Measurements from ENCODE around the gene CLCA1.

CLCA1 gene, protein sequence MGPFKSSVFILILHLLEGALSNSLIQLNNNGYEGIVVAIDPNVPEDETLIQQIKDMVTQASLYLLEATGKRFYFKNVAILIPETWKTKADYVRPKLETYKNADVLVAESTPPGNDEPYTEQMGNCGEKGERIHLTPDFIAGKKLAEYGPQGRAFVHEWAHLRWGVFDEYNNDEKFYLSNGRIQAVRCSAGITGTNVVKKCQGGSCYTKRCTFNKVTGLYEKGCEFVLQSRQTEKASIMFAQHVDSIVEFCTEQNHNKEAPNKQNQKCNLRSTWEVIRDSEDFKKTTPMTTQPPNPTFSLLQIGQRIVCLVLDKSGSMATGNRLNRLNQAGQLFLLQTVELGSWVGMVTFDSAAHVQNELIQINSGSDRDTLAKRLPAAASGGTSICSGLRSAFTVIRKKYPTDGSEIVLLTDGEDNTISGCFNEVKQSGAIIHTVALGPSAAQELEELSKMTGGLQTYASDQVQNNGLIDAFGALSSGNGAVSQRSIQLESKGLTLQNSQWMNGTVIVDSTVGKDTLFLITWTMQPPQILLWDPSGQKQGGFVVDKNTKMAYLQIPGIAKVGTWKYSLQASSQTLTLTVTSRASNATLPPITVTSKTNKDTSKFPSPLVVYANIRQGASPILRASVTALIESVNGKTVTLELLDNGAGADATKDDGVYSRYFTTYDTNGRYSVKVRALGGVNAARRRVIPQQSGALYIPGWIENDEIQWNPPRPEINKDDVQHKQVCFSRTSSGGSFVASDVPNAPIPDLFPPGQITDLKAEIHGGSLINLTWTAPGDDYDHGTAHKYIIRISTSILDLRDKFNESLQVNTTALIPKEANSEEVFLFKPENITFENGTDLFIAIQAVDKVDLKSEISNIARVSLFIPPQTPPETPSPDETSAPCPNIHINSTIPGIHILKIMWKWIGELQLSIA

DNA sequence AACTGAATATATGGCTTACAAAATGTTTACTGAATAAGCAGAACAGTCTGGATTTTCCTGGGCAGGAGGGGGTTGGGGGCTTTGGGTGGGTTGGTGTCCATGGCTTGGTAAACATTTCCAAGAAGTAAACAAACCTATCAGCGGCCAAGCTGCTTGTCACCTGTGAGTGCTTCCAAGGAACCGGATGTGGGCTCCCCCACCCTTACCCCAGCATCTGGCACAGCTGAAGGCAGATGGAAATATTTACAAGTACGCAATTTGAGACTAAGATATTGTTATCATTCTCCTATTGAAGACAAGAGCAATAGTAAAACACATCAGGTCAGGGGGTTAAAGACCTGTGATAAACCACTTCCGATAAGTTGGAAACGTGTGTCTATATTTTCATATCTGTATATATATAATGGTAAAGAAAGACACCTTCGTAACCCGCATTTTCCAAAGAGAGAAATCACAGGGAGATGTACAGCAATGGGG is at the start of gene CLCA1:
Gene CLCA1 (plus strand): TSS at position 427 of the 477 bp plus-strand sequence. CDS start 45 bp downstream, at position 472.
- no peak for DNase-seq

DNA sequence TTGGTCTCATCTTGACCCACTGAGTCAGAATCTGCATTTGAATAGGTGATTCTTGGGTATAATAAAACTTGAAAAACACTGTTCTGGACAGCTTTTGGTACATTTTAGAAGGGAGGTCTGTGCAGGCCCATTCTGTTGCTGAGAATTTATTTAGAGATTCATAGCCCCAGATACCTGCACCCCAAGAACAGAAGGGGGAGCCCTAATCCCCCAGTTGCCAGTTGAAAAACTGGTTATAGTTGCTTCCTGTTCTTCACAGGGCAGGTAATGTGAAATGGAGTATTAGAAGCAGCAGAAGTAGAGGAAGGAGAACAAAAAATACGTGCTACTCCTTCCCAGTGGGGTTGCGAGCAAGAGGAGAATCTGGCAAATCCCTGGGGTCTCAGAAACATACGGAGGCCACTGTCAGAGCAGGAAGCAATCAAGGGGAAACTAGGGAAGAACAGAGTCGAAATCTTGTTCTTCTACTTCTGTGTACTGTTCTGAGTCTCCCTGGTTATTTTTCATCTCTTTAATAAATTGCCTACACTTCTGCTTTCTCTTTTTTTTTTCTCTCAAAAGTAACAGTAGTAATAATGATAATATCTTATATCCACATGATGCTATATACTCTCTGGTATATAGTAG is 49.3 kb upstream of the CLCA1 start:
- no peak for DNase-seq

DNA sequence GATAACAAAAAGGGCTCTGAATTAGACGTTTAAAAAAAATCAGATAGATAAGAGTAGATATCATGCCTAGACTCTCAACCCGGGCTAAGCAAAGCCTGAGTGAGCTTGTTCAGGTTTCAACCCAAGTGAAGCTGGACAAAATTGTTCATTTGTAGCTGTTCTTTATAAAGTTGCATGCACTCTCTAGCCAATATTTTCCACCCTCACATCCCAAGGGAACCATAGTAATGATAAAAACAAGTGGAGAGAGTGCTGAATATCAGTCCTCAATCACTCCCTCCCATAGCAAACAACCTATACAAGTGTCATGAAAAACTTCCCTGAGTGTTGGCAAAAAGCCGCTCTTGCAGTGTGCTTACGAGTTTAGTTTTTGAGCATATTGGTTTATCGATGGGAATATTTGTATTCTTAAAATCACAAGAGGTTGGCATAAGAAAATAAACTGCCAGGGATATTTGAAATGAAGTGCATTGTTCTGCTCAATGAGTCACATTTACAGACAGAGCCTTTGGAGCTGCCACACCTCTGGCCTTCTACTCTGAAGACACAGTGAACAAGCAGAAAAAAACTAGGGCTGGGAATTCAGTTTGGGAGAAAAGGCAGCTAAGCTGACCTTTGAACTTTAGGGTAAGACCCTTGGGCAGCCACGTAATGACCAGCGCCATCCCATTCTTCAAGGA is 47.0 kb upstream of the CLCA1 start:
- DNase-seq = no peak

DNA sequence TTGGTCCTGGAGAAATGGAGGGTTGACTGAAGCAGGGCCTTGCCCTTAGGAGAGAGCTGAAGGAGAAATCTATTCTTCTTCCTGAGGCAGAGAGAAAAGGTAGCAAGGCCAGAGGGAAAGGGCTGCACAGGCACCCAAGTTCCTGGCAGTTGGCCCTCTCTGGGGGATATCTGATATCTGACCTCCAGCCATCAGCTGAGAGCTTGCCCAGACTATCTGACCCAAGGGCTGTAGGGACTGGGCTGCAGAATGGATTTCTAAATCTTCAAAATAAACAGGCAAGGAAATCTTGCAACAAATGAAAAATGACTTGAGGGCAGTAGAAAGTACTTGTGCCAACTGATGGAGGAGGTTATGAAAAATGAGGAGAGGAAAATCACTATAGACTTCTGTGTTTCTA is 45.3 kb upstream of the CLCA1 start:
- no peak for DNase-seq

DNA sequence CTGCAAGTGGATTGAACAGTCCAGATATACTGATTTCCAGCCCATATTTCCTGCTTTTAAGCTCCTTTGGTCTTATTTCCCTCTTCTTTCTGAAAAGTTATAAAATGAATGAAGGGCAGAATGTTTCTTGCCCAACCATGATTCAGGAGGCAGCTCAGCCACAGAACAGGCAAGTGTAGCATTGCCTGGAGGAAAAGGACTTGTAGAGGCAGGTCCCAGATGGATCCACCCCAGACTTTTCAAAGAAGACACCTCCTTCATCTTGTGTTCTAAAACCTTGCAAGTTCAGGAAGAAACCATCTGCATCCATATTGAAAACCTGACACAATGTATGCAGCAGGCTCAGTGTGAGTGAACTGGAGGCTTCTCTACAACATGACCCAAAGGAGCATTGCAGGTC is 44.9 kb upstream of the CLCA1 start, which contains the start of gene CLCA2:
Gene CLCA2 (plus strand): TSS at position 299 of the 400 bp plus-strand sequence. CDS start 77 bp downstream, at position 376.
- DNase-seq = no peak

DNA sequence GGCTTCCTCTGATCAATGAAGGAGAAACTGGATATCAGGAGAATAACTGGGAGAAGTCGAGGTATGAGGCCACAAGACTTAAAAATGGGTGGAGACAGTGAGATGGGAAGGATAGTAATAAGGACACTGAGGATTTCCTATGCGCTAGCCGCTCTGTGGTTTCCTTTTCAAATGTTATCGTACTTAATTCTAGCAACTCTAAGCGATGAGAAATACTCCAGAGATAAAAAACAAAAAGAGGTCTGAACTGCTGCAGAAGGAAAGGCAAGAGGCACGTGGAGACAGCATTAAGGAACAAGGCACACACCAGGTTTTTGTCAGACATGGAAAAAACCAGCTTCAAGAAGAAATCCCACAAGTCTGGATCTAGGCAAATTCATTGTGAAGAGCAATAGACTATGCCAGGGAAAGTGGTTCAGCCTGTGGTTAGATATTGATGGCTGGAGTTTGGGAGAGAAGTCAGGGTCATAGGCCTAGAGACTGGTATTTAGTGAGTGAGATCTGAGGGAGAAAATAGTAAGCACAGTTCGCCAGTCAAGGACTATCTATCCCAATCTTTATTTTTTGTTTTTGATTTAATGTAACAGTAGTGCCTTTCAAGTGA is 39.5 kb upstream of the CLCA1 start:
- DNase-seq = no peak

DNA sequence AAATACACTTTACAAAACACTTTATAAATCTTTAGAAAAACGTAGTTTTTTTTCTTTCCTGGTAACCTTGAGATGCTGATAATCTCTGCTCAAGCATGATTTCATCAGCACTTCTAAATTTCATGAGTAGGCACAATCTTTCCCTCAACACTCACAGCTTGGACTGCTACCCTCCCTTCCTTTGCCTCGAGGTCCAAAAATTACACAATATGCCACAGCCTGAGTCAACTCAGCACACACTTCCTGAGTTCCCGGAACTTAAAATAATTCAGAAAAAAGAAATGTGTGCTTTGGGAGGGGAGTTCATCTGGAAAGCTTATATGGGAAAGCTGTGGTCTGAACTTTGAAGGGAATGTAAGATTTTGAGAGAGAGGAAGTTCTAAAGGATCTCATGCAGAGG is 38.9 kb upstream of the CLCA1 start:
- DNase-seq = no peak

DNA sequence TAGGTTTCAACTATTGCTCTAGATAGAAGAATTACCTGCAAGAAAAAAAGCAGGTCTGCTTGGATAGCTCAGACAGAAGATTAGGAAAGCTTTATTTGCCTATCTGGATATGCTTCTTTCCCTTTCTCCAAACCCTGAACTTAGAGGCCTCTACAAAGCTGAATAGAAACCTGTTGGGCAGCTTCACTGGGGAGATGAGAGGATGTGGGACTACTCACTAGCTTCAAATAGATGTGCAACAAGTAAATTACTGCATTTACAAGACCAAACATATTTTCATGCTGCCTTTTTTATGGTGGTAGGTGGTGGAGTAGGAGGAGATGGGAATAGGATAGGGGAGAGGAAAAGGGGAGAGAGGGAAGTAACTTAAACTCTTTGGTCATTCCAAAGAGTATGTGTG is 38.4 kb upstream of the CLCA1 start:
- no peak for DNase-seq

DNA sequence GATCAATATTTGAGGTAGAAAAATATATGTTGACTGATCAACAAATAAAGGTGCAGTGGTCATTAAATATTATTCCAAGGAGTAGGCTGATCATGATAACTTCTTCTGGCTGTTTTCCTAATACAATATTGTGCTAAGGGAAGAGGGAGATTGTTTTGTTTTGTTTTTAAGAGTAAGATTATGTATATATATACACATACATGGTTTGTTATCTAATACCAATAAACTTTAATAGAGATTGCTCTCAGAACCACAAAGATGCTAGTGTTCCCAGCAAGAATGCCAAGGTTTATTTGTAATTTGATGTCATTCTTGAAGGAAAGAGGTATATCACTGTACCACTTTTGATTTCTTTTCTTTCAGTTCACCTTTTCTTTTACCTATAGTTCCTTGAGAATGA is 34.7 kb upstream of the CLCA1 start:
- DNase-seq = no peak

DNA sequence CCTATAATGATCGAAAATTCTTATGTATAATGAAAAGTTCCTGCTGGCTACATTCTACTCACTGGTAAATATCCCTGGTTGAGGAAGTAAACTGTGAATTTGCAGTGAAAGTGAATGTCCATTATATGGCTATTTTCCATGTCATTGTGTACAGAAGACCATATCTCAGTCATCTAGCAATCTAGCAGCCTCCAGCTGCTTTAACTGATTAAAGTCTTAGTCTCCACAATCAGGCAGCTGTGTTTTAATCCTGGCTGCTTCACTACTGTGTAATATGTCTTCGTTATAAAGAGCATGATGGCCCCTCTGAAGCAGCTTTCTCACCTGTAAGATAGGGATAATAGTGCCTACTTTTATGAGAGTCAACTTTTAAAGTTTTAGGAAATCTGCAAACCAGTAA is 33.4 kb upstream of the CLCA1 start:
- no peak for DNase-seq

DNA sequence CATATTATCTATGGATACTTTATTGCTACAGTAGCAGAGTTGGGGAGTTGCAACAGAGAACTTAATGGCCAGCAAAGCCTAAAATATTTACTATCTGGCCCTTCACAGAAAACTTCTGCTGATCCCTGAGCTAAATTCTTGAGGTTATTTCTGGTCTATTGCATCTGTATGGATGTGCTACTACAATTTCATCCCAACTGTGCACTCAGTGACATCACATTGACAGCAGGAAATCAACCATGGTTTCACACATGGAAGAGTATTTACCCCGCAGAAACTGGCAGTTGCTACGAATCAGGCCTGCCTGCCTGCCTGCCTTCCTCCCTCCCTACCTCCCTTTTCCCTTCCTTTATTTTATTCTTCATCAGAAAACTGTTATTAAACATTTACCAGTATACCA is 32.7 kb upstream of the CLCA1 start:
- no peak for DNase-seq

DNA sequence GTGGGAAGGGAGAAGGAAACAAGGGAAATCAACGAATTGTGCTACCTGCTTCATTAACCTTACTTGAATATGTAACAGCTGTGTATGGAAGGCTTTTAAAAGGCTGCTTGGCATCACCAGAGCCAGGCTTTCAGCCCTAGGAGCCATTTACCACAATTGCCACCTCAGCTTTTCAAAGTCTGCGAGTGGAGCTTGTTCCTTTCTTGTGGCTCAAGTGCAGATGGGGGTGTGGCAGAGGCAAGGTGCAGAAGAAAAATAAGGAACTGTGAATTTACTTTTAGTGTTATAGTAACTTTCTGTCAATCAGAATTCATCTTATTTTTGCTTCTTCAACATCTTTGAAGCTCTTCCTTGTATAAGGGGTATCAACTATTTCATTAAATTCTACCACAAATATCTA is 27.1 kb upstream of the CLCA1 start:
- DNase-seq = no peak

DNA sequence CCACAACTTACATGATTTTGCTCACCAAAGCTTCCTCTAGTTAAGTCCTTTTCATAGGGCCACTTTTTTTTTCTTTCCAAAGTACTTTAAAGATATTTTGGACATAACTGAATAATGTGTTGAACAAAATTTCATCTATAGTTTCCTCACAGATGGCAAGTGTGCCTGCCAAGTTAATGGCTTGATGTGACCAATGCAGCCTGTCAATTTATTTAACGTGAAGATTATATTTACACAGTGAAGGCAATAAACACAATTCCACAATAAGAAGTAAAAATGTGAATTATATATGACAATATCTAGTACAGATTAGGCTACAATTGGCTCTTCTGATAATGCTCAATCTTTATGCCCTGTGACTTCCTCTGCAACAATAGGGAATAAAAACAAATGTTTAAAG is 26.7 kb upstream of the CLCA1 start:
- DNase-seq = no peak

DNA sequence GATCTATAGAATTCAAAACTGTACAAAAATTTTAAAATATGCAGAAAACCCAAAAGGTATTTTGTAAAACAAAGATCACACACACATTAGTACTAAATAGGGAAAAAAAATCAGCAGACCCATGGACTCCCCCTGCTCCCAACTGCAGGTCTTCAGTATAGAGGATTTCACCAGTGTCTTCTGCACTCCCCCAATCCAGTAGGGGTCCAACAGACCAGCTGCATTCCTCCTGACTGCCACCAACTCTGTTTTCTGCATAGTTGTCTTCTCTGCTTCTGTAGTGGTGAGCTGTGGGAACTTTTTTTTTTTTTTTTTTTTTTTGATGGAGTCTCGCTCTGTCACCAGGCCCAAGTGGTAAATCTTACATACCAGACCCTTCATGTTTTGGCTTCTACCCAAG is 22.8 kb upstream of the CLCA1 start:
- no peak for DNase-seq

DNA sequence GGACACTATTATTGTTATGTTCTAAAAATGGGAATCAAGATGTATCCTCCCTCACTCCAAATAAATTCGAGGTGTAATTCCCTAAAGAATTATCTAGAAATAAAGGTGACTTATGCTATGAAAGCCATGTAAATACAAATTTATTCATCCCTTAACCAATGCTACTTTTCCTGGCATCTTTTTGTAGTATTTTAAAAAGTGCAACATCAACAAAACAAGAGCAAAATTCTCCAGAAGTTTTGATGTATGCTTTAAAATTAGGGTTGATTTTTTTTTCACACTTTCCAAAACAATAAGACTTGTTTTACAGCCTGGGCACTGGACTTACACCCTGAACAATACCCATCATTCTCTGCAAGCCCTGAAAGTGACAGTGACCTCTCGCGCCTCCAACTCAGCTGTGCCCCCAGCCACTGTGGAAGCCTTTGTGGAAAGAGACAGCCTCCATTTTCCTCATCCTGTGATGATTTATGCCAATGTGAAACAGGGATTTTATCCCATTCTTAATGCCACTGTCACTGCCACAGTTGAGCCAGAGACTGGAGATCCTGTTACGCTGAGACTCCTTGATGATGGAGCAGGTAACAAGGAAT is 21.4 kb upstream of the CLCA1 start:
- no peak for DNase-seq

DNA sequence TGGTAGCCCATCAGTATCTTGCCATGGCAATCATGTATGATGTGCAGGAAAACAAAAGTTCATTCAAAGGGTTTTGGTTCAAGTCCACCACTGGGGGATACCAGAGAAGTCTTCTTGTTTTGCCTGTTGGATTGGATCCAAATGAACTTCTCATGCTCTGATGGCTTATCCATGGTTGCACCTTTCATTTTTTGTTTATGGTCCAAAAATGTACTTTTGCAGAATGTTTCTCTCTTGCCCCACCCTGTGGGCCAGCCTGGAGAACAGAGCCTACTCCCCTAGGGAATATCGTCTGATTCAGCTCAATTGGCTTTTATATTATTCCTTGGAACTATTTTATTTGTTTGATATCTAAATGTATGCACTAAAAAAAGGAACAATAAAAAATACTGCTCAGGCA is 20.1 kb upstream of the CLCA1 start:
- no peak for DNase-seq

DNA sequence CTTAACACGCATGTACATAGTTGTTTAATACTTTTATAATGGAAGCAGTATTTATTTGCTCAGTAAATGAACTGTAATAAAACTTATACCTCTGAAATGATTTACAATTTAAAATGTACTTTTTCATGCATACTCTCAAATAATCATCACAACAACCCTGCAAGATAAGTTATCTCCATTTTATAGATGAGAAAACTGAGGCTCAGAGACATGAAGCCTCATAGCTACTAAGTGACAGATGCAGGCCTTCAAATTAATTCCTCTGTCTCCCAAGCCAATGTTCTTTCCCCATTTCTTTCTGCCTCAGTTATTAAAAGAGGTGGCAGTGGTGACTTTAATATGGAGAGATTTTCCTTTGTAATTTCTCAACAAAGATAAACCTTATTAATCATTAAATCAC is 19.6 kb upstream of the CLCA1 start:
- DNase-seq = no peak

DNA sequence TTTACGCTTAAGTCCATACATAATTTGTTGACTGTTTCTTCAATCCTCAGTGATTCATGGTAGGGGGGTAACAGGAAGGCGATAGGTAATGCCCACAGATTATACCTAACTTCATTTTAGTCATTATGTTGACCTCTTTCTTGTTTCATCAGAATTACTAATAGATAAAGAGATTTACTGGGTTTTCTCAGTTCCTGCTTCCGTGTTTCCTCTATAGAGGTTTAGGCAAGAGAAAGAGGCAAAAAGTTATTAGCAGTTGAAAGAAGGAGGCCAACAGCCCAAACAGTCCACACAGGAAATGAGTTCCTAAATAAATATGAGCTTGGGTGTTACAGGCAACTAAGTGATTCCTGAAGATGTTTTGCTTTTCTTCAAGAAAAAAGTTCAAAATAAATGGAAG is 17.9 kb upstream of the CLCA1 start:
- no peak for DNase-seq

DNA sequence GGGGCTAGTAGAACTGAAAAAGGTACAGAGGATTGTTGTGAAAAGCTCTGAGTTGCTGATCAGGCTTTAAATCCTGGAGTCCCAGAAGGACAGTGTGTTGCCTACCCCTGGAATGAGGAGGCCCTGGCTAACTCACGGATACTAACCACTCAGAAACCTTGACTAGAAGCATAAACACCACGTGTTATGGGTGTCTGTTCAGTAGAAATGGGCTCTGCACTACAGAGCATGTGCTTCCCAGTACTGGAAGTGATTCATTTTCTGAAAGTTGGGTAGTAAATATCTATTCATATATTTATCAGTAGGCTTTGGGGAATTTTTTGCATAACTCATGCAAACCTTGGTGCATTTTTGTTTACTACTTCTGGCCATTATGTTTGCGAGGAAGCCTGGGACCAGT is 15.1 kb upstream of the CLCA1 start:
- no peak for DNase-seq

DNA sequence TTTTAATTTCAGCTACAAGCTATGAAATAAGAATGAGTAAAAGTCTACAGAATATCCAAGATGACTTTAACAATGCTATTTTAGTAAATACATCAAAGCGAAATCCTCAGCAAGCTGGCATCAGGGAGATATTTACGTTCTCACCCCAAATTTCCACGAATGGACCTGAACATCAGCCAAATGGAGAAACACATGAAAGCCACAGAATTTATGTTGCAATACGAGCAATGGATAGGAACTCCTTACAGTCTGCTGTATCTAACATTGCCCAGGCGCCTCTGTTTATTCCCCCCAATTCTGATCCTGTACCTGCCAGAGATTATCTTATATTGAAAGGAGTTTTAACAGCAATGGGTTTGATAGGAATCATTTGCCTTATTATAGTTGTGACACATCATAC is 13.7 kb upstream of the CLCA1 start:
- no peak for DNase-seq

DNA sequence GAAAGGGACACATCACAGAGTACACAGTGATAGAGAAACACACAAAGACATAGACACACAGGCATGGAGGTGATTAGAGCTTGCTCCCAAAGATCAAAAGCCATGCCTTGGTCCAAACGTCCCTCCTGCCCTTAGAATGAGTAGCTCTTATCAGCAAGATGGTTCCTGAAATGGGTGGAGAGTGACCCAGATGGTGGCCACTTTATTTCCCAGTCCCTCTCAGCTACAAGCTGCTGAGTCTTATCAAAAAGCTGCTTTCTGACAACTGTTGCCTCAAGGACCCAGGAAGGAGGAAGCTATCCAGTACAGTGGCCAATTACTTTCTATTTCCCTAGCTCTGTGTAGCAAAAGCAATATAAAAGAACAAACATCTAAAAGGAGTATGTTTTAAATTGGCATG is 7.7 kb upstream of the CLCA1 start:
- no peak for DNase-seq

DNA sequence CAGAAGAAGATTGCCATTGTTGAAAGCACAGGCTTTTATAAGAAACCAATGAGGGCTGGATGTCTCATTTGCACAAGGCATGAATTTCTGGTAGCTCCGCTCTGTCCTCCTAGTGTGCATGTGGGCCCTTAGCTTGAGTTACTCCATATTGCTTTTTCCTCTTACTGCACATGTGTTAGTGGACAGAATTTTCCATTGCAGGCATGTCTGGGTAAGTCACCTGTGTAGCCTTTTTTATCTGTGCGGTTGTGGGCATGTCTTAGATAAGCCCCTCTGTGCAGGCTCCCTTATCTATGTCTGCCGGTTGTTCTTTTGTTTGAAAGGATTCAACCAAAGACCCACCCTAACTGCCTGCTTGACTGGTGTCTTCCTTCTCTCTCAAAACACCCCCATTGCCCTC is 7.2 kb upstream of the CLCA1 start:
- no peak for DNase-seq

Measured in NCI-H1105 (cell line).